HepG2 (cell line): ENCODE results near the gene FNIP2. TPM values are rescaled to one million over a fixed set of nuclear protein-coding genes. Genes with fewer than 3 reads are reported as not detected.

ENCODE experiments used
- ATAC-seq: fragments of 200-7000 bp; cut with Tn5 transposase; 3 replicates; pipeline ENCODE4 v1.9.1; 2020; ENCODE audit warnings: mild to moderate bottlenecking, moderate library complexity
- BruUV-seq: library from RNA; stranded (reverse); fragments of 400-500 nt; replicated peaks from 2 replicates; lab custom pipeline; 2021; lab: Mats Ljungman, UMichigan
- CTCF ChIA-PET: fragments of 300-600 bp; formaldehyde crosslinking; extraction: SDS; loops from one replicate; lab custom pipeline; 2021; ENCODE audit warnings: low total read pairs, inconsistent platforms, low intra/inter-chr PET ratio; lab: Yijun Ruan, JAX
- POLR2A ChIA-PET: fragments of 350-600 bp; sonication (Branson Sonifier 250); formaldehyde crosslinking; loops from one replicate; lab custom pipeline; 2020; ENCODE audit warnings: antibody characterized with exemption, inconsistent platforms; lab: Yijun Ruan, JAX
- DNase-seq: peaks from one replicate; pipeline ENCODE4 v3.0.0-alpha.2; 2015; ENCODE audit warnings: low spot score
- FAIRE-seq: peaks from 3 replicates; lab custom pipeline; 2011; peaks lifted over from hg19 to GRCh38; lab: Jason Lieb, UNC
- H2AFZ ChIP-seq: one replicate; pipeline ENCODE4 v1.6.1; 2011; ENCODE audit warnings: low read length, inconsistent platforms
- H3K27ac ChIP-seq: fragments of 300-600 bp; 3 replicates; pipeline ENCODE4 v1.8.0; 2011; ENCODE audit warnings: mixed run types, mild to moderate bottlenecking, mixed read lengths, low read length, inconsistent platforms; ENCODE audit not compliant: insufficient read depth; ENCODE audit errors: extremely low read length
- H3K27me3 ChIP-seq, 2 experiments: fragments of 200-600 bp in 1 of 2; 2 replicates in 1 of 2; 3 replicates in 1 of 2; pipeline versions ENCODE4 v1.6.0 to v1.8.0; 2011; ENCODE audit warnings: low read length in 2 of 2, mild to moderate bottlenecking in 2 of 2, moderate library complexity in 2 of 2, inconsistent platforms in 1 of 2; ENCODE audit not compliant: insufficient read depth in 2 of 2, control insufficient read depth in 1 of 2
- H3K36me3 ChIP-seq, 2 experiments: fragments of 200-600 bp in 1 of 2; replicated peaks in 1 of 2; 2 replicates in 1 of 2; 3 replicates in 1 of 2; pipeline versions ENCODE4 v1.5.1 to v1.8.0; 2011; ENCODE audit warnings: low read length in 2 of 2, inconsistent platforms in 1 of 2; ENCODE audit not compliant: insufficient read depth in 2 of 2, control insufficient read depth in 1 of 2
- H3K4me1 ChIP-seq: 2 replicates; pipeline ENCODE4 v1.5.1; 2012; ENCODE audit warnings: low read length, inconsistent platforms; ENCODE audit not compliant: insufficient read depth
- H3K4me2 ChIP-seq: 2 replicates; pipeline ENCODE4 v1.6.0; 2011; ENCODE audit warnings: low read depth, low read length, inconsistent platforms
- H3K4me3 ChIP-seq, 3 experiments: fragments of 200-600 bp in 1 of 3; sonication (generic), shearing (Covaris generic) in 1 of 3; replicated peaks in 1 of 3; 2 replicates each; pipeline ENCODE4 v1.5.1; 2011 to 2016; ENCODE audit warnings: low read length in 3 of 3, inconsistent platforms in 2 of 3, low read depth in 2 of 3, mild to moderate bottlenecking in 2 of 3, control low read depth in 1 of 3, mixed read lengths in 1 of 3; ENCODE audit not compliant: insufficient read depth in 1 of 3
- H3K79me2 ChIP-seq: one replicate; pipeline ENCODE4 v1.6.1; 2011; ENCODE audit warnings: low read length, inconsistent platforms; ENCODE audit not compliant: insufficient read depth
- H3K9ac ChIP-seq: 2 replicates; pipeline ENCODE4 v1.6.0; 2011; ENCODE audit warnings: mild to moderate bottlenecking, low read depth, low read length, inconsistent platforms; ENCODE audit not compliant: insufficient read depth
- H3K9me3 ChIP-seq: 2 replicates; pipeline ENCODE4 v1.5.1; 2012; ENCODE audit warnings: mild to moderate bottlenecking, low read length
- H4K20me1 ChIP-seq: 2 replicates; pipeline ENCODE4 v1.6.0; 2011; ENCODE audit warnings: inconsistent platforms, mild to moderate bottlenecking, low read length, moderate library complexity; ENCODE audit not compliant: insufficient read depth
- GRHL1 ChIP-seq: sonication (generic); formaldehyde crosslinking; conservative IDR thresholded peaks from 2 replicates; pipeline ENCODE4 v1.8.0; 2022; ENCODE audit warnings: missing genetic modification reagents
- MAX ChIP-seq: IDR thresholded peaks from 2 replicates; pipeline ENCODE4 v1.6.1; 2012; ENCODE audit warnings: inconsistent platforms
- MIXL1 ChIP-seq: IDR thresholded peaks from 2 replicates; pipeline ENCODE4 v1.6.1; 2016
- PHF20 ChIP-seq: sonication (generic); formaldehyde crosslinking; IDR thresholded peaks from 2 replicates; pipeline ENCODE4 v1.5.0; 2020; ENCODE audit warnings: mild to moderate bottlenecking, missing genetic modification reagents
- POLR2A ChIP-seq, 2 experiments: IDR thresholded peaks; 2 replicates each; pipeline ENCODE4 v1.6.1; 2011; ENCODE audit warnings: low read depth in 2 of 2, low read length in 2 of 2, mild to moderate bottlenecking in 1 of 2, moderate library complexity in 1 of 2; ENCODE audit not compliant: insufficient read depth in 1 of 2
- POLR2G ChIP-seq: fragments of 200-400 bp; formaldehyde crosslinking; IDR thresholded peaks from 2 replicates; pipeline ENCODE4 v1.6.1; 2018; ENCODE audit warnings: mild to moderate bottlenecking, low read depth, low read length, moderate library complexity
- RORA ChIP-seq: sonication (generic); formaldehyde crosslinking; IDR thresholded peaks from 2 replicates; pipeline ENCODE4 v1.5.0; 2020; ENCODE audit warnings: mild to moderate bottlenecking, missing genetic modification reagents, moderate library complexity
- SOX5 ChIP-seq: IDR thresholded peaks from 2 replicates; pipeline ENCODE4 v1.6.1; 2016; ENCODE audit warnings: borderline replicate concordance
- TSC22D2 ChIP-seq: sonication (generic); formaldehyde crosslinking; IDR thresholded peaks from 2 replicates; pipeline ENCODE4 v1.5.1; 2020; ENCODE audit warnings: missing genetic modification reagents, mild to moderate bottlenecking, borderline replicate concordance
- ZNF317 ChIP-seq: sonication (generic); formaldehyde crosslinking; IDR thresholded peaks from 2 replicates; pipeline ENCODE4 v1.5.0; 2020; ENCODE audit warnings: mild to moderate bottlenecking, missing genetic modification reagents
- ZNF563 ChIP-seq: sonication (generic); formaldehyde crosslinking; IDR thresholded peaks from 2 replicates; pipeline ENCODE4 v1.8.0; 2022; ENCODE audit warnings: mild to moderate bottlenecking, moderate library complexity, missing genetic modification reagents
- ZNF572 ChIP-seq: sonication (generic); formaldehyde crosslinking; IDR thresholded peaks from 2 replicates; pipeline ENCODE4 v1.5.1; 2020; ENCODE audit warnings: mild to moderate bottlenecking, missing genetic modification reagents
- ZNF644 ChIP-seq: IDR thresholded peaks from 2 replicates; pipeline ENCODE4 v1.6.1; 2016; ENCODE audit warnings: low read depth
- ZNF761 ChIP-seq: sonication (generic); formaldehyde crosslinking; conservative IDR thresholded peaks from 2 replicates; pipeline ENCODE4 v1.4.0; 2020; ENCODE audit warnings: mild to moderate bottlenecking, missing genetic modification reagents
- whole genome bisulfite sequencing: methylation state at CpG from one replicate; pipeline ENCODE4 v1.1.6; 2017; ENCODE audit warnings: low lambda C conversion rate; 5-methylcytosine and 5-hydroxymethylcytosine counted together
- in situ Hi-C: cut with HindIII; loops from 2 replicates; pipeline ENCODE4 v1.10.0; 2017; ENCODE audit warnings: low pct_unique_long_range_greater_than_20kb; ENCODE audit not compliant: extremely low pct_ligation_motif_present
- intact Hi-C: fragments of 100-400 bp; cut with micrococcal nuclease; formaldehyde crosslinking; loops from one replicate; pipeline ENCODE4 v1.10.0; 2022; ENCODE audit not compliant: unreplicated experiment
- polyA plus RNA-seq, 8 experiments: library from polyadenylated mRNA; depleted of rRNA in 3 of 8; stranded (reverse) in 7 of 8; unstranded in 1 of 8; fragments of >200 nt; fragmentation: Illumina TruSeq in 4 of 8; extraction: Trizol in 4 of 8; gene quantifications; 2 replicates each; pipeline versions ENCODE4 v1.2.1 to v1.2.3, GENCODE V29; 2011 to 2016; ENCODE audit warnings: low read depth in 4 of 8, missing spikeins in 1 of 8, mixed read lengths in 1 of 8; ENCODE audit not compliant: insufficient read depth in 1 of 8
- total RNA-seq, 5 experiments: library from RNA; depleted of rRNA; stranded (reverse); fragments of >200 nt; fragmentation: Illumina TruSeq; extraction: Trizol; gene quantifications; 2 replicates each; pipeline ENCODE4 v1.2.3, GENCODE V29; 2016; ENCODE audit warnings: low read depth in 1 of 5
- TF ChIP-seq, protein P1 (sequence below): sonication (generic); formaldehyde crosslinking; IDR thresholded peaks from 2 replicates; pipeline ENCODE4 v1.5.1; 2020; ENCODE audit warnings: mild to moderate bottlenecking, missing genetic modification reagents, moderate library complexity
- TF ChIP-seq, protein P2 (sequence below): IDR thresholded peaks from 2 replicates; pipeline ENCODE4 v1.6.1; 2012; ENCODE audit warnings: low read length, improper control_type of control experiment
- TF ChIP-seq, protein P3 (sequence below): sonication (generic); formaldehyde crosslinking; IDR thresholded peaks from 2 replicates; pipeline ENCODE4 v1.8.0; 2023; ENCODE audit warnings: mild to moderate bottlenecking, missing genetic modification reagents

FNIP2 gene
- total and polyA plus RNA-seq, 2 of the 13 experiments (the other 11 are each of a cell fraction or from before 2014, with no cell fraction given): 15.5 to 21.0 TPM

DNA sequence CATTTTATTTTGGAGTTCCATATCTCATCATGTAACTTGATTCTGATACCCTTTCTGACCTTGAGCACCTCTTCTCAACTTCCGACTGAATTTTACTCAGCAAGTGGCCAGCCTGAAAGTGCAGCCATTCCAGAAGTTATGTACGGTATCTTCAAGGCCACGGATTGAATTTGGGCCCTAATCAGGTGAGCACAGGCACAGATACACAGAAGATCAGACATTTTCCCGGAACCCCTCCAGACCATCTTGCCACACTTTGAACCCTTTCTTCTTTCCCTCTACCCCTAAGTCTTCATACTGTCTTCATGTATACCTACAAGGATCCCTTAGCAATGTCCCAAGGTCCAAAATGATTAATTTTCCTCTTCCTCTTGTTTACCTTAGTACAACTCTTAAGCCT lies 108.2 kb downstream of the FNIP2 start:
- intact Hi-C loops: no loop called here
- BruUV-seq: no TSS peak
- H3K4me2 ChIP-seq: no peak overlapping the region
- in situ Hi-C loops: no loop called here
- ChIA-PET POLR2A (no interaction called here), CTCF (no interaction called here)
- no peak overlapping the region for H2AFZ ChIP-seq
- peaks cover 6 to 28% of the 10 kb centered on the region in 2 experiments; a peak in 3 of 5 replicates for H3K36me3 ChIP-seq
- no peak overlapping the region for H3K27ac ChIP-seq
- no peaks in the 10 kb centered on the region for H3K9me3 ChIP-seq
- ATAC-seq: no peak
- WGBS: 98% methylated on average over 4 of the region's 4 CpGs
- no peaks in the 10 kb centered on the region for H3K4me1 ChIP-seq
- no peak for FAIRE-seq
- H3K79me2 ChIP-seq: no peaks in the 10 kb centered on the region
- no peaks in the 10 kb centered on the region for H4K20me1 ChIP-seq
- H3K27me3 ChIP-seq: no peaks in the 10 kb centered on the region
- no peak for DNase-seq
- no peak overlapping the region for H3K9ac ChIP-seq
- no peak overlapping the region for H3K4me3 ChIP-seq
- no peak for TF ChIP-seq TSC22D2 (CRISPR knock-in tag)
- no peak for TF ChIP-seq POLR2G
- TF ChIP-seq POLR2A (IDR thresholded peaks at IDR 0.05; ENCODE audit: insufficient read depth in 1 of 2, low read depth in 2 of 2, low read length in 2 of 2): no peak
- no peak for TF ChIP-seq MAX
- no peak for TF ChIP-seq ZNF317 (CRISPR knock-in tag)
- no peak for TF ChIP-seq RORA (CRISPR knock-in tag)
- TF ChIP-seq, protein P1, sequence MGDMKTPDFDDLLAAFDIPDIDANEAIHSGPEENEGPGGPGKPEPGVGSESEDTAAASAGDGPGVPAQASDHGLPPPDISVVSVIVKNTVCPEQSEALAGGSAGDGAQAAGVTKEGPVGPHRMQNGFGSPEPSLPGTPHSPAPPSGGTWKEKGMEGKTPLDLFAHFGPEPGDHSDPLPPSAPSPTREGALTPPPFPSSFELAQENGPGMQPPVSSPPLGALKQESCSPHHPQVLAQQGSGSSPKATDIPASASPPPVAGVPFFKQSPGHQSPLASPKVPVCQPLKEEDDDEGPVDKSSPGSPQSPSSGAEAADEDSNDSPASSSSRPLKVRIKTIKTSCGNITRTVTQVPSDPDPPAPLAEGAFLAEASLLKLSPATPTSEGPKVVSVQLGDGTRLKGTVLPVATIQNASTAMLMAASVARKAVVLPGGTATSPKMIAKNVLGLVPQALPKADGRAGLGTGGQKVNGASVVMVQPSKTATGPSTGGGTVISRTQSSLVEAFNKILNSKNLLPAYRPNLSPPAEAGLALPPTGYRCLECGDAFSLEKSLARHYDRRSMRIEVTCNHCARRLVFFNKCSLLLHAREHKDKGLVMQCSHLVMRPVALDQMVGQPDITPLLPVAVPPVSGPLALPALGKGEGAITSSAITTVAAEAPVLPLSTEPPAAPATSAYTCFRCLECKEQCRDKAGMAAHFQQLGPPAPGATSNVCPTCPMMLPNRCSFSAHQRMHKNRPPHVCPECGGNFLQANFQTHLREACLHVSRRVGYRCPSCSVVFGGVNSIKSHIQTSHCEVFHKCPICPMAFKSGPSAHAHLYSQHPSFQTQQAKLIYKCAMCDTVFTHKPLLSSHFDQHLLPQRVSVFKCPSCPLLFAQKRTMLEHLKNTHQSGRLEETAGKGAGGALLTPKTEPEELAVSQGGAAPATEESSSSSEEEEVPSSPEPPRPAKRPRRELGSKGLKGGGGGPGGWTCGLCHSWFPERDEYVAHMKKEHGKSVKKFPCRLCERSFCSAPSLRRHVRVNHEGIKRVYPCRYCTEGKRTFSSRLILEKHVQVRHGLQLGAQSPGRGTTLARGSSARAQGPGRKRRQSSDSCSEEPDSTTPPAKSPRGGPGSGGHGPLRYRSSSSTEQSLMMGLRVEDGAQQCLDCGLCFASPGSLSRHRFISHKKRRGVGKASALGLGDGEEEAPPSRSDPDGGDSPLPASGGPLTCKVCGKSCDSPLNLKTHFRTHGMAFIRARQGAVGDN: no peak
- TF ChIP-seq MIXL1 (CRISPR knock-in tag): no peak
- TF ChIP-seq, protein P2, sequence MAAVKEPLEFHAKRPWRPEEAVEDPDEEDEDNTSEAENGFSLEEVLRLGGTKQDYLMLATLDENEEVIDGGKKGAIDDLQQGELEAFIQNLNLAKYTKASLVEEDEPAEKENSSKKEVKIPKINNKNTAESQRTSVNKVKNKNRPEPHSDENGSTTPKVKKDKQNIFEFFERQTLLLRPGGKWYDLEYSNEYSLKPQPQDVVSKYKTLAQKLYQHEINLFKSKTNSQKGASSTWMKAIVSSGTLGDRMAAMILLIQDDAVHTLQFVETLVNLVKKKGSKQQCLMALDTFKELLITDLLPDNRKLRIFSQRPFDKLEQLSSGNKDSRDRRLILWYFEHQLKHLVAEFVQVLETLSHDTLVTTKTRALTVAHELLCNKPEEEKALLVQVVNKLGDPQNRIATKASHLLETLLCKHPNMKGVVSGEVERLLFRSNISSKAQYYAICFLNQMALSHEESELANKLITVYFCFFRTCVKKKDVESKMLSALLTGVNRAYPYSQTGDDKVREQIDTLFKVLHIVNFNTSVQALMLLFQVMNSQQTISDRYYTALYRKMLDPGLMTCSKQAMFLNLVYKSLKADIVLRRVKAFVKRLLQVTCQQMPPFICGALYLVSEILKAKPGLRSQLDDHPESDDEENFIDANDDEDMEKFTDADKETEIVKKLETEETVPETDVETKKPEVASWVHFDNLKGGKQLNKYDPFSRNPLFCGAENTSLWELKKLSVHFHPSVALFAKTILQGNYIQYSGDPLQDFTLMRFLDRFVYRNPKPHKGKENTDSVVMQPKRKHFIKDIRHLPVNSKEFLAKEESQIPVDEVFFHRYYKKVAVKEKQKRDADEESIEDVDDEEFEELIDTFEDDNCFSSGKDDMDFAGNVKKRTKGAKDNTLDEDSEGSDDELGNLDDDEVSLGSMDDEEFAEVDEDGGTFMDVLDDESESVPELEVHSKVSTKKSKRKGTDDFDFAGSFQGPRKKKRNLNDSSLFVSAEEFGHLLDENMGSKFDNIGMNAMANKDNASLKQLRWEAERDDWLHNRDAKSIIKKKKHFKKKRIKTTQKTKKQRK: no peak
- TF ChIP-seq ZNF761 (CRISPR knock-in tag): no peak
- no peak for TF ChIP-seq ZNF644 (CRISPR knock-in tag)
- no peak for TF ChIP-seq GRHL1 (CRISPR knock-in tag)
- no peak for TF ChIP-seq PHF20 (CRISPR knock-in tag)
- TF ChIP-seq, protein P3, sequence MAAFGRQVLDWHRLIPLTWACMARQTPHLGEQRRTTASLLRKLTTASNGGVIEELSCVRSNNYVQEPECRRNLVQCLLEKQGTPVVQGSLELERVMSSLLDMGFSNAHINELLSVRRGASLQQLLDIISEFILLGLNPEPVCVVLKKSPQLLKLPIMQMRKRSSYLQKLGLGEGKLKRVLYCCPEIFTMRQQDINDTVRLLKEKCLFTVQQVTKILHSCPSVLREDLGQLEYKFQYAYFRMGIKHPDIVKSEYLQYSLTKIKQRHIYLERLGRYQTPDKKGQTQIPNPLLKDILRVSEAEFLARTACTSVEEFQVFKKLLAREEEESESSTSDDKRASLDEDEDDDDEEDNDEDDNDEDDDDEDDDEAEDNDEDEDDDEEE: no peak
- TF ChIP-seq ZNF563: no peak
- TF ChIP-seq SOX5 (CRISPR knock-in tag): no peak
- TF ChIP-seq ZNF572 (CRISPR knock-in tag): no peak
